GM12875 (cell line): ENCODE results near the gene RWDD4.

Source experiments
- H3K4me3 ChIP-seq: one replicate; pipeline ENCODE4 v1.5.1; 2011; ENCODE audit warnings: low read depth, low read length, control low read depth
- CTCF ChIP-seq: IDR thresholded peaks from 2 replicates; pipeline ENCODE4 v1.5.1; 2011; ENCODE audit warnings: low read depth, mild to moderate bottlenecking, control low read depth, inconsistent platforms, low read length, moderate library complexity, borderline replicate concordance; ENCODE audit not compliant: insufficient read depth

Gene RWDD4

GRCh38 chr4:183659029-183659871 is at the start of gene RWDD4, which contains the start of gene TRAPPC11:
RWDD4 (minus strand) TSS chr4:183659185; CDS start chr4:183658952, 233 bp downstream.
TRAPPC11 (plus strand) TSS chr4:183659293; CDS start chr4:183663868, 4,575 bp downstream.
- H3K4me3 ChIP-seq, result peak within 1 kb of the TSS; percentile 82
- TF ChIP-seq CTCF, result 0 out of 2 replicates have a peak, but pooled peaks have one; percentile 2

GRCh38 chr4:183702492-183702891 is 43.5 kb upstream of the RWDD4 start:
- no peak overlapping the region for H3K4me3 ChIP-seq
- no peak for TF ChIP-seq CTCF

GRCh38 chr4:183700407-183700806 is 41.4 kb upstream of the RWDD4 start:
- TF ChIP-seq CTCF, result no peak
- no peak overlapping the region for H3K4me3 ChIP-seq

- no peak overlapping the region for H3K4me3 ChIP-seq
- TF ChIP-seq CTCF, result no peak
Measured at GRCh38 chr4:183698909-183699308, 39.9 kb upstream of the RWDD4 start.

- H3K4me3 ChIP-seq, result no peak overlapping the region
- no peak for TF ChIP-seq CTCF
Measured at GRCh38 chr4:183691897-183692296, 32.9 kb upstream of the RWDD4 start.

GRCh38 chr4:183691006-183691405 is 32.0 kb upstream of the RWDD4 start:
- no peak overlapping the region for H3K4me3 ChIP-seq
- TF ChIP-seq CTCF, result no peak

GRCh38 chr4:183688216-183688615 is 29.2 kb upstream of the RWDD4 start:
- no peak for TF ChIP-seq CTCF
- no peak overlapping the region for H3K4me3 ChIP-seq
